Breast epithelium (tissue), 4 donors: Measurements from ENCODE around the gene KLC3. TPM values are rescaled to one million over a fixed set of nuclear protein-coding genes. Genes with fewer than 3 reads are reported as not detected.
A peak's percentile ranks its signal among the peaks of the same experiment; 100 is the strongest.

ENCODE experiments used
- DNase-seq, 2 donors: peaks; one replicate each; pipeline ENCODE4 v3.0.0-alpha.2; 2019; ENCODE audit warnings: low spot score in 2 of 2
- H3K27ac ChIP-seq, 2 donors: fragments of 200-600 bp; sonication (generic) in 1 of 2; one replicate each; pipeline ENCODE4 v1.5.1; 2016 to 2019; ENCODE audit warnings: mild to moderate bottlenecking in 1 of 2
- H3K27me3 ChIP-seq, 2 donors: fragments of 200-600 bp; sonication (generic) in 1 of 2; one replicate each; pipeline versions ENCODE4 v1.5.1 to v1.6.0; 2017 to 2019; ENCODE audit warnings: control low read depth in 1 of 2, mild to moderate bottlenecking in 1 of 2
- H3K36me3 ChIP-seq: fragments of 200-600 bp; one replicate; pipeline ENCODE4 v1.5.1; 2019
- H3K4me1 ChIP-seq, 2 donors: fragments of 200-600 bp; sonication (generic); one replicate each; pipeline ENCODE4 v1.5.1; 2016 to 2019; ENCODE audit warnings: control low read depth in 1 of 2
- H3K4me3 ChIP-seq, 3 donors: fragments of 200-600 bp; sonication (generic); 1 replicate in 2 of 3; 2 replicates in 1 of 3; pipeline ENCODE4 v1.5.1; 2016 to 2019; ENCODE audit warnings: mild to moderate bottlenecking in 3 of 3, moderate library complexity in 2 of 3
- H3K9me3 ChIP-seq, 2 donors: fragments of 200-600 bp; sonication (generic) in 1 of 2; one replicate each; pipeline ENCODE4 v1.5.1; 2016 to 2019; ENCODE audit warnings: control low read depth in 1 of 2
- CTCF ChIP-seq, 3 donors: fragments of 450-650 bp; IDR thresholded peaks; one replicate each; pipeline ENCODE4 v1.5.1; 2016 to 2017; ENCODE audit warnings: antibody characterized with exemption in 3 of 3, mild to moderate bottlenecking in 3 of 3, moderate library complexity in 3 of 3
- POLR2A ChIP-seq: fragments of 450-650 bp; IDR thresholded peaks from one replicate; pipeline ENCODE4 v1.6.1; 2016; ENCODE audit warnings: antibody characterized with exemption, mild to moderate bottlenecking, moderate library complexity
- POLR2AphosphoS5 ChIP-seq, 3 donors: sonication (generic); formaldehyde crosslinking; IDR thresholded peaks; one replicate each; pipeline ENCODE4 v1.6.1; 2017; ENCODE audit warnings: antibody characterized with exemption in 3 of 3
- intact Hi-C: fragments of 100-400 bp; cut with DNase I; formaldehyde crosslinking; loops from one replicate; pipeline ENCODE4 v1.15.1; 2023; ENCODE audit warnings: low total_unique reads
- total RNA-seq, 3 donors: library from RNA; depleted of rRNA; stranded (reverse); fragments of >200 nt; gene quantifications; one replicate each; pipeline ENCODE4 v1.1.0, GENCODE V29; 2016

KLC3 gene
- total RNA-seq, 3 donors from 2014 or later: 5.6 to 13.5 TPM; not detected in 1

GRCh38 chr19:45391871-45392665 lies 51.5 kb downstream of the KLC3 start:
- Histone ChIP-seq H3K9me3 (no peaks in the 10 kb centered on the region), H3K27ac (no peak overlapping the region), H3K4me1 (no peaks in the 10 kb centered on the region), H3K4me3 (no peak overlapping the region), H3K36me3 (no peaks in the 10 kb centered on the region), H3K27me3 (no peaks in the 10 kb centered on the region)
- TF ChIP-seq CTCF (IDR thresholded peaks at IDR 0.05): no peak
- no peak for TF ChIP-seq POLR2A
- TF ChIP-seq POLR2AphosphoS5 (IDR thresholded peaks at IDR 0.05): no peak
- no peak for DNase-seq
- intact Hi-C loops: no loop called here

DNA sequence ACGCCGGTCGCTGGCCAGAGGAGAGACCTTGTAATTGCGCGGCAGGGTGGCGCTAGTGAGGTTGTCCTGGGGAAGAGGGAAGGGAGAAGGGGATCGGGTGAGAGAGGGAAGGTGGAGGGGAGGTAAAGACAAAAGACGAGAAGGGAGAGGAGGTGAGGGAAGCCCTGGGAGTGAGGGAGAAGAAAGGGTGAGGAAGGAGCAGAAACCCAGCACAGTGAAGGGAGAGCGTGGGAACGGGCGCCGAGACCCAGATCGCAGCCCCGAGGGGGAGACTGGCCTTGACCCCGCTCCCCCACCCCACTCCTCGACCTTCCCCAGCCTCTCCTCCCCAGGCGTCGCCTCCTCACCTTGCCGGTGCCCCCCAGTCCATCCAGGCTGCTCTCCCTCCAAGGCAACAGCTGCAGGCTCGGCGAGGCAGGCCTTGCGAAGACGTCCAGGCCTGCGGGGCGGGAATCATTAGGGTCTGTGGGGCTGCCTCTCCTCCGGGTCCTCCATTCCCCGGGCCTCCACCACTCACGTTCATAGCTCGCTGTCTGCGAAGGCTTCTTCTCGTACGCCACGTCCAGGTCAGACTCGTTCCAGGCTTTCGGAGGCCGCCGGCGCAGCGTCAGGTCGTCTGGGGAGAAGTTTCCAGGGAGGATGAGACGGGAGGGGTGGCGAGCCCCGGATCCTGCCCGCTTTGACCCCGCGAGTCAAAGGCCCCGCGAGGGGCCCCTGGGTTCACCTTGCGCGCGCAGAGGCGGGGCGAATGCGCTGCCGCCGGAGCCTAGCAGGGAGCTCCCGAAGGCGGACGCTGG lies 55.5 kb downstream of the KLC3 start:
- DNase-seq: no peak
- no peaks in the 10 kb centered on the region for H3K36me3 ChIP-seq

GRCh38 chr19:45400192-45400591 lies 59.6 kb downstream of the KLC3 start:
- H3K27me3 ChIP-seq: no peaks in the 10 kb centered on the region
- intact Hi-C loops: no loop called here
- no peak overlapping the region for H3K4me3 ChIP-seq
- peaks cover 7 to 8% of the 10 kb centered on the region in 2 donors for H3K4me1 ChIP-seq
- DNase-seq: peak in 1 of 2 donors; percentile 71
- TF ChIP-seq CTCF (IDR thresholded peaks at IDR 0.05) (no peak), POLR2A (no peak), POLR2AphosphoS5 (IDR thresholded peaks at IDR 0.05) (no peak)
- no peak overlapping the region for H3K27ac ChIP-seq
- no peaks in the 10 kb centered on the region for H3K9me3 ChIP-seq
- no peaks in the 10 kb centered on the region for H3K36me3 ChIP-seq

More for the DNA sequence above, 55.5 kb downstream of the KLC3 start:
- intact Hi-C loops: no loop called here
- TF ChIP-seq POLR2A: no peak
- no peak for TF ChIP-seq POLR2AphosphoS5 (IDR thresholded peaks at IDR 0.05)
- TF ChIP-seq CTCF (IDR thresholded peaks at IDR 0.05): no peak
- H3K4me3 ChIP-seq: no peak overlapping the region
- peaks cover 0 to 4% of the 10 kb centered on the region in 2 donors for H3K4me1 ChIP-seq
- H3K27me3 ChIP-seq: no peaks in the 10 kb centered on the region
- H3K27ac ChIP-seq: no peak overlapping the region
- H3K9me3 ChIP-seq: no peaks in the 10 kb centered on the region

Other genes starting within 250 kb of the KLC3 start
- gene PPP1R37, start 247.6 kb upstream of the KLC3 start, total RNA-seq: 10 to 100 TPM; 18.6 to 50.8 (median 33.8) TPM
- gene NKPD1, start 179.8 kb upstream of the KLC3 start, total RNA-seq: 1 to 10 TPM in 2 of 3 donors, under 1 TPM in 1; 0.16 to 1.3 (median 1.0) TPM
- gene TRAPPC6A, start 162.5 kb upstream of the KLC3 start, total RNA-seq: 10 to 100 TPM; 29.5 to 54.4 (median 34.7) TPM
- gene BLOC1S3, start 162.0 kb upstream of the KLC3 start, total RNA-seq: 10 to 100 TPM; 10.2 to 13.0 (median 10.6) TPM
- gene EXOC3L2, start 95.3 kb upstream of the KLC3 start, total RNA-seq: 1 to 10 TPM in 1 of 3 donors, under 1 TPM in 2; 0.44 to 2.3 (median 0.64) TPM
- gene MARK4, start 89.5 kb upstream of the KLC3 start, total RNA-seq: 10 to 100 TPM; 11.0 to 20.0 (median 19.2) TPM
- not detected for gene CKM, start 17.9 kb upstream of the KLC3 start, total RNA-seq
- 10 to 100 TPM in 1 of 3 donors, 1 to 10 TPM in 2; 6.4 to 11.5 (median 9.5) TPM for gene ERCC2, start 29.8 kb downstream of the KLC3 start, total RNA-seq
- gene PPP1R13L, start 64.3 kb downstream of the KLC3 start, total RNA-seq: 10 to 100 TPM in 2 of 3 donors, 1 to 10 TPM in 1; 3.4 to 45.1 (median 34.7) TPM
- gene POLR1G, start 65.9 kb downstream of the KLC3 start, total RNA-seq: 1 to 10 TPM; 2.6 to 6.9 (median 5.3) TPM
- 10 to 100 TPM; 89.9 to 96.7 (median 91.2) TPM for gene ERCC1, start 83.2 kb downstream of the KLC3 start, total RNA-seq
- gene FOSB, start 127.2 kb downstream of the KLC3 start, total RNA-seq: 100 to 1,000 TPM in 1 of 3 donors, 10 to 100 TPM in 2; 29.8 to 109 (median 38.4) TPM
- gene RTN2, start 156.3 kb downstream of the KLC3 start, total RNA-seq: 10 to 100 TPM in 1 of 3 donors, 1 to 10 TPM in 2; 5.9 to 15.1 (median 7.2) TPM
- gene PPM1N, start 157.7 kb downstream of the KLC3 start, total RNA-seq: 1 to 10 TPM; 1.8 to 2.5 (median 2.3) TPM
- gene VASP, start 166.7 kb downstream of the KLC3 start, total RNA-seq: 10 to 100 TPM; 31.8 to 61.6 (median 52.2) TPM
- gene OPA3, start 244.1 kb downstream of the KLC3 start, total RNA-seq: 10 to 100 TPM in 1 of 3 donors, 1 to 10 TPM in 2; 6.6 to 11.4 (median 7.2) TPM